ENCODE data around the gene ABCG5. TPM values are rescaled to one million over a fixed set of nuclear protein-coding genes. Genes with fewer than 3 reads are reported as not detected.

The ABCG5 gene
- total RNA-seq, 4 donors from 2014 or later, result not detected

- TF ChIP-seq, protein P1, sequence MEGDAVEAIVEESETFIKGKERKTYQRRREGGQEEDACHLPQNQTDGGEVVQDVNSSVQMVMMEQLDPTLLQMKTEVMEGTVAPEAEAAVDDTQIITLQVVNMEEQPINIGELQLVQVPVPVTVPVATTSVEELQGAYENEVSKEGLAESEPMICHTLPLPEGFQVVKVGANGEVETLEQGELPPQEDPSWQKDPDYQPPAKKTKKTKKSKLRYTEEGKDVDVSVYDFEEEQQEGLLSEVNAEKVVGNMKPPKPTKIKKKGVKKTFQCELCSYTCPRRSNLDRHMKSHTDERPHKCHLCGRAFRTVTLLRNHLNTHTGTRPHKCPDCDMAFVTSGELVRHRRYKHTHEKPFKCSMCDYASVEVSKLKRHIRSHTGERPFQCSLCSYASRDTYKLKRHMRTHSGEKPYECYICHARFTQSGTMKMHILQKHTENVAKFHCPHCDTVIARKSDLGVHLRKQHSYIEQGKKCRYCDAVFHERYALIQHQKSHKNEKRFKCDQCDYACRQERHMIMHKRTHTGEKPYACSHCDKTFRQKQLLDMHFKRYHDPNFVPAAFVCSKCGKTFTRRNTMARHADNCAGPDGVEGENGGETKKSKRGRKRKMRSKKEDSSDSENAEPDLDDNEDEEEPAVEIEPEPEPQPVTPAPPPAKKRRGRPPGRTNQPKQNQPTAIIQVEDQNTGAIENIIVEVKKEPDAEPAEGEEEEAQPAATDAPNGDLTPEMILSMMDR (IDR thresholded peaks at IDR 0.05), result no peak
- Histone ChIP-seq H3K4me3 (peak overlapping the region; percentile 40), H3K4me1 (peaks cover 13% of the 10 kb centered on the region), H3K27ac (no peak overlapping the region), H3K36me3 (no peaks in the 10 kb centered on the region), H3K9me3 (no peaks in the 10 kb centered on the region), H3K27me3 (peaks cover 31% of the 10 kb centered on the region)
- 43% methylated on average over 1 of the region's 3 CpGs for WGBS
- no peak for DNase-seq (ENCODE audit: low spot score in 2 of 2)
These were observed 6.2 kb downstream of the ABCG5 start for GRCh38 chr2:43832457-43832856.

GRCh38 chr2:43831543-43832294 is 6.9 kb downstream of the ABCG5 start:
- H3K27ac ChIP-seq, result no peak overlapping the region
- H3K4me1 ChIP-seq, result peaks cover 13% of the 10 kb centered on the region
- no peaks in the 10 kb centered on the region for H3K36me3 ChIP-seq
- 16% methylated on average over 18 of the region's 54 CpGs for WGBS
- peak overlapping the region; percentile 40 for H3K4me3 ChIP-seq
- H3K27me3 ChIP-seq, result peaks cover 31% of the 10 kb centered on the region
- TF ChIP-seq EP300 (IDR thresholded peaks at IDR 0.05) (no peak), POLR2AphosphoS5 (IDR thresholded peaks at IDR 0.05) (no peak), POLR2A (IDR thresholded peaks at IDR 0.05) (no peak)
- TF ChIP-seq, protein P1 (IDR thresholded peaks at IDR 0.05), result no peak
- DNase-seq (ENCODE audit: low spot score in 2 of 2), result no peak
- no peaks in the 10 kb centered on the region for H3K9me3 ChIP-seq

DNA sequence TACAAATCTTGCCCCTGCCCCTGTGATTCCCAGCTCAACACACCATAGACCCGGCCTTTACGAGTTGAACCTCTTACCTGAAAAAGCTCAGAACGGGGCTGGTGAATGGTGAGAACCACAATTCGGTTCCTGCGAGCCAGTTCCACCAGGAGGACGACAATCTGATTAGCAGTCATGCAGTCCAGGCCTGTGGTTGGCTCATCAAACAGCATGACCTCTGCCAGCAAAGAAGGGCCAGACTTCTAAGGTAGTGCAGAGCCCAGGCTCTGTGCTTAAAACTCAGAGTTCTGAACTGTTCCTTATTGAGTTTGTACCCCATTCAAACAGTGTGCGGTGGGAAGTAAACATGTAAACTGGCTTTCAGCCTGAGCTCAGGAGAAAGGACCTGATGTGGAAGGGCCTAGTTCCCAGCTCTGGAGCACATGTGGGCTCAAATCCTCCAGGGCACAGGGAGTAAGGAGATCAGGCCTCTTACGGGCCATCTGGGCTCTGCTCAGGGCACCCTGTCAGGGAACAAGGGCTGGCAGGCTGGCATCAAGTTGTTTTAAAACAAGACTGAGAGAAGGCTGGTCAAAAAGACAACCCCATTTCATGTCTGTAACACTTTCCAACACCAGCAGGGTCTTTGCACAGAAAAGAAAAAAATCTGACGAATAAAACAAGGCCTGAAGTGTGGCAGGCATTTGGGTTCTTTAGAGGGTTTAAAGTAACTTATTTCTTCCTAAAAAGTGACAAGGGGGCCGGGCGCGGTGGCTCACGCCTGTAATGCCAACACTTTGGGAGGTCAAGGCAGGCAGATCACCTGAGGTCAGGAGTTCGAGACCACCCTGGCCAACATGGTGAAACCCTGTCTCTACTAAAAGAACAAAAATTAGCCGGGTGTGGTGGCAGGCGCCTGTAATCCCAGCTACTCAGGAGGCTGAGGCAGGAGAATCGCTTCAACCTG is 12.1 kb downstream of the ABCG5 start:
- Histone ChIP-seq H3K4me3 (no peak overlapping the region), H3K27me3 (peaks cover 18% of the 10 kb centered on the region), H3K36me3 (no peaks in the 10 kb centered on the region), H3K9me3 (no peaks in the 10 kb centered on the region), H3K4me1 (peaks cover 3% of the 10 kb centered on the region), H3K27ac (no peak overlapping the region)
- TF ChIP-seq POLR2A (IDR thresholded peaks at IDR 0.05), result no peak
- TF ChIP-seq, protein P1 (IDR thresholded peaks at IDR 0.05), result no peak
- no peak for TF ChIP-seq POLR2AphosphoS5 (IDR thresholded peaks at IDR 0.05)
- no peak for TF ChIP-seq EP300 (IDR thresholded peaks at IDR 0.05)
- DNase-seq (ENCODE audit: low spot score in 2 of 2), result no peak
- WGBS, result 92% methylated on average over 17 of the region's 17 CpGs

GRCh38 chr2:43825841-43826240 is 12.8 kb downstream of the ABCG5 start:
- no peaks in the 10 kb centered on the region for H3K36me3 ChIP-seq
- H3K9me3 ChIP-seq, result no peaks in the 10 kb centered on the region
- no peak overlapping the region for H3K4me3 ChIP-seq
- H3K4me1 ChIP-seq, result no peaks in the 10 kb centered on the region
- no peak overlapping the region for H3K27ac ChIP-seq
- 83% methylated on average over 3 of the region's 3 CpGs for WGBS
- DNase-seq (ENCODE audit: low spot score in 2 of 2), result no peak
- TF ChIP-seq POLR2A (IDR thresholded peaks at IDR 0.05) (no peak), EP300 (IDR thresholded peaks at IDR 0.05) (no peak), POLR2AphosphoS5 (IDR thresholded peaks at IDR 0.05) (no peak)
- TF ChIP-seq, protein P1 (IDR thresholded peaks at IDR 0.05), result no peak
- H3K27me3 ChIP-seq, result peaks cover 10% of the 10 kb centered on the region

GRCh38 chr2:43824951-43825493 is 13.6 kb downstream of the ABCG5 start:
- Histone ChIP-seq H3K36me3 (no peaks in the 10 kb centered on the region), H3K27ac (no peak overlapping the region), H3K9me3 (no peaks in the 10 kb centered on the region), H3K4me3 (no peak overlapping the region), H3K4me1 (no peaks in the 10 kb centered on the region), H3K27me3 (peaks cover 4% of the 10 kb centered on the region)
- WGBS, result 76% methylated on average over 12 of the region's 12 CpGs
- TF ChIP-seq POLR2A (IDR thresholded peaks at IDR 0.05) (no peak), POLR2AphosphoS5 (IDR thresholded peaks at IDR 0.05) (no peak), EP300 (IDR thresholded peaks at IDR 0.05) (no peak)
- DNase-seq (ENCODE audit: low spot score in 2 of 2), result no peak

Measured in suprapubic skin (tissue), 4 donors.